GM19452 (cell line): ENCODE results near the gene GJD4.

ENCODE experiments used
- ATAC-seq: cut with Tn5 transposase; IDR thresholded peaks from one replicate; pipeline ENCODE4 v1.9.1; 2021; ENCODE audit not compliant: unreplicated experiment

The GJD4 gene

GRCh38 chr10:35644050-35644950 lies 39.2 kb downstream of the GJD4 start:
- ATAC-seq = no peak

DNA sequence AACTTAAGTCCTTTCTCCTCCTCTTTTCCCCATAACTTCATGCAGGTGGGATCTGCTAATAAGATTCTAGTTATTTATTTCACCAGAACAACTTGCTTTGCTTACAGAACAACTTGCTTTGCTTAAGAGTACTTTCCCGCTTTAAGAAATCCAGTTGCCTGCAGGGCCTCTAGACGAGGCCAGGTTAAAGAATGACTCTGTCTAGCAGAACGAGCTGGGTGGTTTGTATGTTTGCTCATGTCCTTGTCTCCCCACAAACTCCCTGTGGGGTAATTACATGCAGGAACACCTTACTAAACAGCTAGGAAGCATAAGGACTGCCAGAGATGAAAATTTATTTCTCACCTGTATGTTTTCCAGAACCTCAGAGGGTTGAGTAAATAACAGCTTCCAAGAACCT lies 45.8 kb downstream of the GJD4 start:
- ATAC-seq = no peak

DNA sequence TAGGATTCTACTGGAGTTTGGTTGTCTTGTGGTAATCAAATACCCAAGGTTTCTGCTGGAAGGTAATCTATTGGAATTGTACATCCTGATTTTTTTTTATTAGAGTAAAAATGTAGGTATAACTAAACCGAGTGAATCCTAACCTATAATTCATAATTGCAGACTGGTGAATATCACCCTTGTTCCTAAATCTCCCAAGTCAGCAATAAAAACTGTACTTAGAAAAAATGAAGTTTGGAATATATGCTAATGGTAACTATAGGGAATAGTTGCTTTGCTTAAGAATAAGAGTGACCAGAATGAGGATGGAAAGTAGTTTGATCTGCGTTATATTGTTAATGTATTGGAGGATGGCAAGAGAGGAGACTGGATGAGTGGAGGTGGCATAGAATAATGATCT lies 47.7 kb downstream of the GJD4 start:
- no peak for ATAC-seq

GRCh38 chr10:35657621-35658020 lies 52.5 kb downstream of the GJD4 start:
- ATAC-seq = no peak
